ENCODE results near the gene PLVAP.

The PLVAP gene

DNA sequence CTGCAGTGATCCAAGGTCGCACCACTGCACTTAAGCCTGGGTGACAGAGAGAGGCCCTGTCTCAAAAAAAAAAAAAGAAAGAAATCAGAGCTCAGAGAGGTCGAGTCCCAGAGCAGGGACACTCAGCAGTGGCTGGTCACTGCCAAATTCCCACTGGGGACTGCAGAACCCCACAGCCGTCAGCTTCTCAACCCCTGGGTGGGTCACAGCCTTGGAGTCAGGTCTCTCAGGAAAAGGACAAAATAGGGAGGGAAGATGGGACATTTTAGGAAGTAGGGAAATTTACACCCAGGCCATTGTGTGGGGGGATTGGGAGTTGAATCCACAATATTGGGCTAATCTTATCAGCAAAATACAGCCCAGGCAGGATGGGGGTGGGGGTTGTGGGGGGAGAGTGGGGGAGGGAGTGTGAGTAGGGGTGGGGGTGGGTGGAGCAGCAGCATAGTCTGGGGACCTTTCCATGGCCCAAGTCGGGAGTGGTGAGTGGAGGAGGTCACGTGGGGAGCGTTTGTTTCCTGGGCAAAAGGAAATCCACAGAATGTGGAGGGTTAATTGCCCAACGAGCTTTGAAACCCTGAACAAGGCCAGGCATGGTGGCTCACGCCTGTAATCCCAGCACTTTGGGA, 21.9 kb upstream of the PLVAP start:
- H3K27ac ChIP-seq = no peak overlapping the region
- no peak for TF ChIP-seq ZFX (IDR thresholded peaks at IDR 0.05)
- TF ChIP-seq, protein P1, sequence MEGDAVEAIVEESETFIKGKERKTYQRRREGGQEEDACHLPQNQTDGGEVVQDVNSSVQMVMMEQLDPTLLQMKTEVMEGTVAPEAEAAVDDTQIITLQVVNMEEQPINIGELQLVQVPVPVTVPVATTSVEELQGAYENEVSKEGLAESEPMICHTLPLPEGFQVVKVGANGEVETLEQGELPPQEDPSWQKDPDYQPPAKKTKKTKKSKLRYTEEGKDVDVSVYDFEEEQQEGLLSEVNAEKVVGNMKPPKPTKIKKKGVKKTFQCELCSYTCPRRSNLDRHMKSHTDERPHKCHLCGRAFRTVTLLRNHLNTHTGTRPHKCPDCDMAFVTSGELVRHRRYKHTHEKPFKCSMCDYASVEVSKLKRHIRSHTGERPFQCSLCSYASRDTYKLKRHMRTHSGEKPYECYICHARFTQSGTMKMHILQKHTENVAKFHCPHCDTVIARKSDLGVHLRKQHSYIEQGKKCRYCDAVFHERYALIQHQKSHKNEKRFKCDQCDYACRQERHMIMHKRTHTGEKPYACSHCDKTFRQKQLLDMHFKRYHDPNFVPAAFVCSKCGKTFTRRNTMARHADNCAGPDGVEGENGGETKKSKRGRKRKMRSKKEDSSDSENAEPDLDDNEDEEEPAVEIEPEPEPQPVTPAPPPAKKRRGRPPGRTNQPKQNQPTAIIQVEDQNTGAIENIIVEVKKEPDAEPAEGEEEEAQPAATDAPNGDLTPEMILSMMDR (conservative IDR thresholded peaks at IDR 0.05) = no peak

- no peak overlapping the region for H3K27ac ChIP-seq
- no peak for TF ChIP-seq ZFX (IDR thresholded peaks at IDR 0.05)
- TF ChIP-seq, protein P1 (conservative IDR thresholded peaks at IDR 0.05) = no peak; the same call in 1 of the 2 replicates
Observed at GRCh38 chr19:17394891-17395415, 17.8 kb upstream of the PLVAP start.

DNA sequence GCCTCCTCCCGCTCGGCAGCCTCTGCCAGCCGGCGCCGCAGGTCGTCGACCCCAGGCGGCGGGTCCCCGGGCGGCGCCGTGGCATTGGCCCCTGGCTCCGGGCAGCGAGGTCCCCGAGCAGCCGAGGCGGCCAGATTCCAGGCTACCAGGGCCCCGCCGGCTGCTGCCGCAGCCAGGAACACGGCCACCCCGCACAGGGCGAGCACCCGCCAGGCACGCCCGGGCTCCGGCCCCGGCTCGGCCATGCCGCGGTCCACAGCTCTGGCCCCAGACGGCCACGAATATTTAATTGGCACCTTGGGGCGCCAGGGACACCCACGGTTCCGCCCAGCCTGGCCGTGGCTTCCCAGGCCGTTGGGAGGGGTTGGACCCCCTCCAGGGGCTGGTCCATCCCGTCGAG, 16.8 kb upstream of the PLVAP start, which contains the start of gene CCDC194:
CCDC194 (minus strand) TSS at position 283 of the 400 bp plus-strand sequence; CDS start at position 245, 38 bp downstream.
- no peak within 1 kb of the TSS for H3K27ac ChIP-seq
- TF ChIP-seq, protein P1 (conservative IDR thresholded peaks at IDR 0.05) = no peak
- TF ChIP-seq ZFX (IDR thresholded peaks at IDR 0.05) = no peak

DNA sequence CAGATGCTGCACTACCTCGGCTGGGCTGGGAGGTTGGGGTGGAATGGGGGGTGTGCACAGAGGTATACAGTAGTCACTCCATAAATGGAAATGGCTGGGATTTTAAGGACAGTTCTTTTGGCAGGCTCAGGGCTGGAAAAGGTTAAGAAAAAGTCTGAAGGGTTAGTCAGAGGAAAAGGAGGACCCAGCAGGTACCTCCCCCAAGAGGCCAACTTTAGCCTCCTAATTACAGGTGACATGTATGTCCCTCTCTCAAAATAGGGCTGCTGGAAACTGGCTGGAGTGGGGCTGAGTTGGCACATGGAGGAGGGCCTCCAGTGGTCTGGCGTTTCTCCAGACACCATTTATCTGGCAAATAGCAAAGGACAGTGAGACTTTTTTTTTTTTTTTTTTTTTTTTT, 15.9 kb upstream of the PLVAP start:
- no peak overlapping the region for H3K27ac ChIP-seq
- TF ChIP-seq, protein P1 (conservative IDR thresholded peaks at IDR 0.05) = no peak
- no peak for TF ChIP-seq ZFX (IDR thresholded peaks at IDR 0.05)

DNA sequence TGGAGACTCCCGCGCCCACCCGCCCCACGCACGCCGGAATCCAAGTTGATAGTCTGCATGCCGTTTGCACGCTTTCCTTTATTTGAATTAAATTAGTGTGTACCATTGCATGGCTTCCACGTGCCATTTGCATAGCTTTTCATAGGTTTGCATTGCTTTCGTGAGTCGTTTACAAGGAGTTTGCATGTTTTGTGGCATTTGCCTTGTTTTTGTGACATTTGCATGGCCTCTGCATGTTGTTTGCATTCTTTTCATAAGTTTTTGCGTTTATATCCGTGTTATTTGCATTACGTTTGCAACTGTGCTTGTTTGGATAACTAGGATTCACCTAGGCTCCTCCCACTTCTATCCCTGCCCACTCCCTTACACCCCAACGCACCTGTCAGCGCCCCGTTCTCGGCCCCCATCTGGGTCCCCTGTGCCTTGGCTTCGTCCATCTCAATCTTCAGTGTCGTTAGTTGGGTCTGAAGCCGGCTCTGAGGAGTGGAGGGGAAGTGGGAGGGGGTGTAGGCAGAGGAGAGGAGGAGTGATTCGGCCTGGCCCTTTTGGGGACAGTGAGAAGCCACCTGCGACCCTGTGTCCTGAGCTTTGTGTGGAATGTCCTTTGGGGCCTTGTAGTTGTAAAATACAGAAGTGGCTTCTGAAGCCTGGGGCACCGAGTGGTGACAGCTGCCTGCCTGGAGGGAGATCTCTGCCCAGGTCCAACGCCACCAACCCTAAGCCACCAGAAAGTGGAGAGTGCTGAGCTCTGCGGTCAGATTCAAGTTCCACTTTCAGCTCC, 14.4 kb upstream of the PLVAP start:
- no peak overlapping the region for H3K27ac ChIP-seq
- TF ChIP-seq ZFX (IDR thresholded peaks at IDR 0.05) = no peak
- TF ChIP-seq, protein P1 (conservative IDR thresholded peaks at IDR 0.05) = peak; percentile 35; the same call in 1 of the 2 replicates

GRCh38 chr19:17390665-17391370, 13.7 kb upstream of the PLVAP start:
- H3K27ac ChIP-seq = no peak overlapping the region
- TF ChIP-seq ZFX (IDR thresholded peaks at IDR 0.05) = no peak
- TF ChIP-seq, protein P1 (conservative IDR thresholded peaks at IDR 0.05) = peak; percentile 57
